ENCODE measurements around the gene WWOX.

Gene WWOX

DNA sequence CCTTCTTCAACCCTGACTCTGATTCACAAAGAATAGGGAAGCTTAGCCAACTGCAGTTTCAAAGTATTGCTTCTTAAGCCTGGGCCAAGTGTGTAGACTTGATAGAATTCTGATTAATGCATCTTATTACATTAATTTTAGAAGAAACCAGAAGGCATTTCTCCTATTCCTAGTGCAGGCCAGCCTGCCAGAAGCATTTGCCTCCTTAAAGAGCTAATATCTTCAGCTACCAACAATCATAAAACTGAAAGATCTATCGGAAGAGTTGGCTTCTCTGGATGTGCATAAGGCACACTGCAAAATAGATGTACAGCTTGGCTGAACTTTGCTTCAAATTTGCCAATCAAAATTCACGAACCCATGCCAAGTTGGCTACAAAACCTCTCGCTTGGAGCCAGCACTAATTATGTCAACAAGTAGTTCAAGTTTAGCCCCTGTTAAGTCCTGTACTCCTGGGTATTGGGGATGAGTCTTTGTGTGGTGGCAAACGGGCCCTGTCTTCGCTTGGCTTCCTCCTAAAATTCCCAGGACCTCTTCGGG, 717.8 kb downstream of the WWOX start:
- H3K27me3 ChIP-seq (ENCODE audit: insufficient read depth, low read length, poor library complexity) = no peaks in the 10 kb centered on the region
- H4K20me1 ChIP-seq (ENCODE audit: insufficient read depth, low read length) = no peaks in the 10 kb centered on the region
- no peak overlapping the region for H3K4me3 ChIP-seq (ENCODE audit: low read depth in 1 of 2, low read length in 2 of 2)
- H3K9ac ChIP-seq (ENCODE audit: low read depth, low read length) = no peak overlapping the region
- TF ChIP-seq EZH2 (IDR thresholded peaks at IDR 0.05; ENCODE audit: borderline replicate concordance, low read depth, low read length, severe bottlenecking) = no peak
- TF ChIP-seq, protein P1, sequence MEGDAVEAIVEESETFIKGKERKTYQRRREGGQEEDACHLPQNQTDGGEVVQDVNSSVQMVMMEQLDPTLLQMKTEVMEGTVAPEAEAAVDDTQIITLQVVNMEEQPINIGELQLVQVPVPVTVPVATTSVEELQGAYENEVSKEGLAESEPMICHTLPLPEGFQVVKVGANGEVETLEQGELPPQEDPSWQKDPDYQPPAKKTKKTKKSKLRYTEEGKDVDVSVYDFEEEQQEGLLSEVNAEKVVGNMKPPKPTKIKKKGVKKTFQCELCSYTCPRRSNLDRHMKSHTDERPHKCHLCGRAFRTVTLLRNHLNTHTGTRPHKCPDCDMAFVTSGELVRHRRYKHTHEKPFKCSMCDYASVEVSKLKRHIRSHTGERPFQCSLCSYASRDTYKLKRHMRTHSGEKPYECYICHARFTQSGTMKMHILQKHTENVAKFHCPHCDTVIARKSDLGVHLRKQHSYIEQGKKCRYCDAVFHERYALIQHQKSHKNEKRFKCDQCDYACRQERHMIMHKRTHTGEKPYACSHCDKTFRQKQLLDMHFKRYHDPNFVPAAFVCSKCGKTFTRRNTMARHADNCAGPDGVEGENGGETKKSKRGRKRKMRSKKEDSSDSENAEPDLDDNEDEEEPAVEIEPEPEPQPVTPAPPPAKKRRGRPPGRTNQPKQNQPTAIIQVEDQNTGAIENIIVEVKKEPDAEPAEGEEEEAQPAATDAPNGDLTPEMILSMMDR (IDR thresholded peaks at IDR 0.05; ENCODE audit: borderline replicate concordance, extremely low read depth, low read length, poor library complexity, severe bottlenecking) = no peak
- H3K4me1 ChIP-seq (ENCODE audit: insufficient read depth, low read length) = no peaks in the 10 kb centered on the region
- H3K79me2 ChIP-seq (ENCODE audit: insufficient read depth, low read length) = no peaks in the 10 kb centered on the region
- H3K4me2 ChIP-seq (ENCODE audit: insufficient read depth, low read length) = no peak overlapping the region
- no peak overlapping the region for H2AFZ ChIP-seq (ENCODE audit: low read depth, low read length)
- no peak for DNase-seq
- no peak for ATAC-seq (ENCODE audit: insufficient read depth, low read depth)
- H3K36me3 ChIP-seq (ENCODE audit: insufficient read depth, low read length) = no peaks in the 10 kb centered on the region
- H3K27ac ChIP-seq (ENCODE audit: low read length) = no peak overlapping the region
- H3K9me3 ChIP-seq (ENCODE audit: insufficient read depth, low read length, severe bottlenecking) = no peaks in the 10 kb centered on the region

DNA sequence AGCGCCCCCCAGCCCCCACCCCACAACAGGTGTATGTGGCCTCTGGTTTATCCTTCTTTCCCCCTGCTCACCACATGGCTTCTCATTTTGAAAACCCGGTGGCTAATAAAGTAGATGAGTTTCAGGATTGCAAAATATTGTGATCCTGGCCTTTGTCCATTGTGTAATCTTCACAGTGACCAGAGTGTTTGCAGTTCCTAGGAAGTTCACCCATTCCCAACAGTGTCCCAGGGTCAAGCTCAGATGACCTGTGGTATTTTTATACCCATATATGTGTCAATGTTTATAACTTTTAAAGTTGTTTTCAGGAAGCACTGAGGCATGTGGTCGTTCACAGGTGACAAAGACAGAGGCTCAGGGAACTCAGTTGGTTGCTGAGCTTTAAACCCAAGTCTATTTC, 721.9 kb downstream of the WWOX start:
- ATAC-seq (ENCODE audit: insufficient read depth, low read depth) = no peak
- Histone ChIP-seq H3K9me3 (ENCODE audit: insufficient read depth, low read length, severe bottlenecking) (no peaks in the 10 kb centered on the region), H3K4me1 (ENCODE audit: insufficient read depth, low read length) (no peaks in the 10 kb centered on the region), H3K27ac (ENCODE audit: low read length) (no peak overlapping the region), H3K9ac (ENCODE audit: low read depth, low read length) (no peak overlapping the region), H3K27me3 (ENCODE audit: insufficient read depth, low read length, poor library complexity) (no peaks in the 10 kb centered on the region), H4K20me1 (ENCODE audit: insufficient read depth, low read length) (no peaks in the 10 kb centered on the region), H2AFZ (ENCODE audit: low read depth, low read length) (no peak overlapping the region), H3K4me3 (ENCODE audit: low read depth in 1 of 2, low read length in 2 of 2) (no peak overlapping the region), H3K79me2 (ENCODE audit: insufficient read depth, low read length) (no peaks in the 10 kb centered on the region), H3K36me3 (ENCODE audit: insufficient read depth, low read length) (no peaks in the 10 kb centered on the region), H3K4me2 (ENCODE audit: insufficient read depth, low read length) (no peak overlapping the region)
- DNase-seq = no peak
- TF ChIP-seq, protein P1 (IDR thresholded peaks at IDR 0.05; ENCODE audit: borderline replicate concordance, extremely low read depth, low read length, poor library complexity, severe bottlenecking) = no peak
- no peak for TF ChIP-seq EZH2 (IDR thresholded peaks at IDR 0.05; ENCODE audit: borderline replicate concordance, low read depth, low read length, severe bottlenecking)

GRCh38 chr16:78822509-78822908, 723.1 kb downstream of the WWOX start:
- no peak for DNase-seq
- TF ChIP-seq, protein P1 (IDR thresholded peaks at IDR 0.05; ENCODE audit: borderline replicate concordance, extremely low read depth, low read length, poor library complexity, severe bottlenecking) = no peak
- no peak for TF ChIP-seq EZH2 (IDR thresholded peaks at IDR 0.05; ENCODE audit: borderline replicate concordance, low read depth, low read length, severe bottlenecking)

GRCh38 chr16:78823027-78823426, 723.6 kb downstream of the WWOX start:
- H3K79me2 ChIP-seq (ENCODE audit: insufficient read depth, low read length) = no peaks in the 10 kb centered on the region
- DNase-seq (no peak), ATAC-seq (ENCODE audit: insufficient read depth, low read depth) (no peak)
- TF ChIP-seq, protein P1 (IDR thresholded peaks at IDR 0.05; ENCODE audit: borderline replicate concordance, extremely low read depth, low read length, poor library complexity, severe bottlenecking) = no peak
- no peak for TF ChIP-seq EZH2 (IDR thresholded peaks at IDR 0.05; ENCODE audit: borderline replicate concordance, low read depth, low read length, severe bottlenecking)
- H3K9me3 ChIP-seq (ENCODE audit: insufficient read depth, low read length, severe bottlenecking) = no peaks in the 10 kb centered on the region
- H4K20me1 ChIP-seq (ENCODE audit: insufficient read depth, low read length) = no peaks in the 10 kb centered on the region
- no peaks in the 10 kb centered on the region for H3K4me1 ChIP-seq (ENCODE audit: insufficient read depth, low read length)
- no peaks in the 10 kb centered on the region for H3K27me3 ChIP-seq (ENCODE audit: insufficient read depth, low read length, poor library complexity)
- H3K4me3 ChIP-seq (ENCODE audit: low read depth in 1 of 2, low read length in 2 of 2) = no peak overlapping the region
- H3K36me3 ChIP-seq (ENCODE audit: insufficient read depth, low read length) = no peaks in the 10 kb centered on the region
- H3K27ac ChIP-seq (ENCODE audit: low read length) = no peak overlapping the region
- H2AFZ ChIP-seq (ENCODE audit: low read depth, low read length) = no peak overlapping the region
- H3K9ac ChIP-seq (ENCODE audit: low read depth, low read length) = no peak overlapping the region
- H3K4me2 ChIP-seq (ENCODE audit: insufficient read depth, low read length) = no peak overlapping the region

More at GRCh38 chr16:78822509-78822908, 723.1 kb downstream of the WWOX start:
- Histone ChIP-seq H3K27me3 (ENCODE audit: insufficient read depth, low read length, poor library complexity) (no peaks in the 10 kb centered on the region), H3K4me1 (ENCODE audit: insufficient read depth, low read length) (no peaks in the 10 kb centered on the region), H2AFZ (ENCODE audit: low read depth, low read length) (no peak overlapping the region), H3K9ac (ENCODE audit: low read depth, low read length) (no peak overlapping the region), H4K20me1 (ENCODE audit: insufficient read depth, low read length) (no peaks in the 10 kb centered on the region), H3K9me3 (ENCODE audit: insufficient read depth, low read length, severe bottlenecking) (no peaks in the 10 kb centered on the region), H3K79me2 (ENCODE audit: insufficient read depth, low read length) (no peaks in the 10 kb centered on the region), H3K36me3 (ENCODE audit: insufficient read depth, low read length) (no peaks in the 10 kb centered on the region), H3K4me3 (ENCODE audit: low read depth in 1 of 2, low read length in 2 of 2) (no peak overlapping the region), H3K27ac (ENCODE audit: low read length) (no peak overlapping the region), H3K4me2 (ENCODE audit: insufficient read depth, low read length) (no peak overlapping the region)
- ATAC-seq (ENCODE audit: insufficient read depth, low read depth) = no peak
